ENCODE measurements around the gene AMER2.
A peak's percentile ranks its signal among the peaks of the same experiment; 100 is the strongest.

The AMER2 gene, protein sequence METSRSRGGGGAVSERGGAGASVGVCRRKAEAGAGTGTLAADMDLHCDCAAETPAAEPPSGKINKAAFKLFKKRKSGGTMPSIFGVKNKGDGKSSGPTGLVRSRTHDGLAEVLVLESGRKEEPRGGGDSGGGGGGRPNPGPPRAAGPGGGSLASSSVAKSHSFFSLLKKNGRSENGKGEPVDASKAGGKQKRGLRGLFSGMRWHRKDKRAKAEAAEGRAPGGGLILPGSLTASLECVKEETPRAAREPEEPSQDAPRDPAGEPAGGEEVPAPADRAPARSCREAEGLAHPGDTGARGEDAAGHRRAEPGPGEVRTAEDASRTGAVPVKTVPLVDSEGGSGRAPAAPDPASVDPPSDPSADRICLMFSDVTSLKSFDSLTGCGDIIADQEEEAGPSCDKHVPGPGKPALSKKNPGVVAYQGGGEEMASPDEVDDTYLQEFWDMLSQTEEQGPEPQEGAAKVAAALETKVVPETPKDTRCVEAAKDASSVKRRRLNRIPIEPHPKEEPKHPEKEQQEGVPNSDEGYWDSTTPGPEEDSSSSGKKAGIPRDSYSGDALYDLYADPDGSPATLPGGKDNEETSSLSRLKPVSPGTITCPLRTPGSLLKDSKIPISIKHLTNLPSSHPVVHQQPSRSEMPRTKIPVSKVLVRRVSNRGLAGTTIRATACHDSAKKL

DNA sequence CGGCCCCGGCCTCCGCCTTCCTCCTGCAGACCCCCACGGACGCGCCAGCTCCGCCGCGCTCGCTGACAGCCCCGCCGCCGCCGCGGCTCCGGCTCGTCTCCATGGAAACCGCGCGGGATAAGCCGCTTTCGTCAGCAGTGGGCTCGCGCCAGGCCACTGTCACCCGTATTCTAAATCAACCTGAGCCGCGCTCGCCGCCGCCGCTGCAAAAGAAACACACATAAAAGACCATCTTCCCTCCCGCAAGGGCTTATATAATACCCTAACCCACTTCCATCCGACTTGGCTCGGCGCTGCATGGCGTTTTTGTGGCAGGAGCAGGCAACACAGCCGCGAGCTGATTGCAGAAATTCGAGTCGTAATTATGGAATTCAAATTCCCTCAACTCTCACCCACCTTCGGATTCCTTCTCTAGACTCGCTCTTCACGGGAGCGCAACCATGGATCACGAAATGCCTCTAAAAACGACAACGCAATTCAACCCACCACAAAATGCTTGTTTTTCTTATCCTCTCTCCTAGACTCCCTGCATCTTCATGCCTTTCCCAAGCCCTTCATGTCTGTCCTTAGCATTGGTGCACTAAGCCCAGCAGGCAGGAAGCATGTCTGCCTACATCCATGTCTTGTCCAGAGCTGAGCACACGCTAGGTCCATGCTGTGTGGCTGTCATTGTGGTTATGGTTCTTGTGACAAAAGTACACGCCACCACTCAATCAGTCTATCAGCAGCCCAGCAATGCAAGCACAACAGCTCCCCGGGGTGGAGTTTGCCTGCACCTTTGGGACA is at the start of gene AMER2:
TSS of gene AMER2 (minus strand) at position 772 of the 786 bp plus-strand sequence. CDS start at position 103, 669 bp downstream.
- no peak for TF ChIP-seq YY1 (IDR thresholded peaks at IDR 0.05; ENCODE audit: low read depth)
- TF ChIP-seq CEBPB (IDR thresholded peaks at IDR 0.05) = no peak
- TF ChIP-seq EP300 (IDR thresholded peaks at IDR 0.05; ENCODE audit: borderline replicate concordance) = no peak
- TF ChIP-seq TEAD4 (IDR thresholded peaks at IDR 0.05) = no peak
- TF ChIP-seq TCF12 (IDR thresholded peaks at IDR 0.05; ENCODE audit: low read depth) = no peak
- no peak for TF ChIP-seq ZBTB7A (IDR thresholded peaks at IDR 0.05; ENCODE audit: low read depth)

DNA sequence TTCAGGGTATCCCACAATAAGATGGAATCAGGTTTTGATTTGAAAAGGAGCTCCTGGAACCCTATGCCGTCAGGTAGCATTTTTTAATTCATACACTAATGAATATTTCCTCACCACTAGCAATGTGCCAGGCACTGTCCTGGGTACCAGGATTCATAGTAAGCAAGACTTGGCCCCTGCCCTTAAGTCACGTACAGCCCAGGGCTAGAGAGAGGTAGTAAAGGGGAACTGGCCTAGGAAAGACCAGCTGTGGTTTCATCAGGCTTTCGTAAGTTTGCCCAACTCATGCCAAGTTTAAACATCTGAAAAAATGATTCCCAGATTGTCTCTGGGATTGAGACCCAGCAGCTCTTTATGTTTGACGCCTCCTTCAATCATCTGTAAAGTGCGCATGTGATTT is 45.9 kb upstream of the AMER2 start:
- no peak for TF ChIP-seq EP300 (IDR thresholded peaks at IDR 0.05; ENCODE audit: borderline replicate concordance)
- TF ChIP-seq, protein P1, sequence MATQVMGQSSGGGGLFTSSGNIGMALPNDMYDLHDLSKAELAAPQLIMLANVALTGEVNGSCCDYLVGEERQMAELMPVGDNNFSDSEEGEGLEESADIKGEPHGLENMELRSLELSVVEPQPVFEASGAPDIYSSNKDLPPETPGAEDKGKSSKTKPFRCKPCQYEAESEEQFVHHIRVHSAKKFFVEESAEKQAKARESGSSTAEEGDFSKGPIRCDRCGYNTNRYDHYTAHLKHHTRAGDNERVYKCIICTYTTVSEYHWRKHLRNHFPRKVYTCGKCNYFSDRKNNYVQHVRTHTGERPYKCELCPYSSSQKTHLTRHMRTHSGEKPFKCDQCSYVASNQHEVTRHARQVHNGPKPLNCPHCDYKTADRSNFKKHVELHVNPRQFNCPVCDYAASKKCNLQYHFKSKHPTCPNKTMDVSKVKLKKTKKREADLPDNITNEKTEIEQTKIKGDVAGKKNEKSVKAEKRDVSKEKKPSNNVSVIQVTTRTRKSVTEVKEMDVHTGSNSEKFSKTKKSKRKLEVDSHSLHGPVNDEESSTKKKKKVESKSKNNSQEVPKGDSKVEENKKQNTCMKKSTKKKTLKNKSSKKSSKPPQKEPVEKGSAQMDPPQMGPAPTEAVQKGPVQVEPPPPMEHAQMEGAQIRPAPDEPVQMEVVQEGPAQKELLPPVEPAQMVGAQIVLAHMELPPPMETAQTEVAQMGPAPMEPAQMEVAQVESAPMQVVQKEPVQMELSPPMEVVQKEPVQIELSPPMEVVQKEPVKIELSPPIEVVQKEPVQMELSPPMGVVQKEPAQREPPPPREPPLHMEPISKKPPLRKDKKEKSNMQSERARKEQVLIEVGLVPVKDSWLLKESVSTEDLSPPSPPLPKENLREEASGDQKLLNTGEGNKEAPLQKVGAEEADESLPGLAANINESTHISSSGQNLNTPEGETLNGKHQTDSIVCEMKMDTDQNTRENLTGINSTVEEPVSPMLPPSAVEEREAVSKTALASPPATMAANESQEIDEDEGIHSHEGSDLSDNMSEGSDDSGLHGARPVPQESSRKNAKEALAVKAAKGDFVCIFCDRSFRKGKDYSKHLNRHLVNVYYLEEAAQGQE (IDR thresholded peaks at IDR 0.05; ENCODE audit: low read depth) = no peak

DNA sequence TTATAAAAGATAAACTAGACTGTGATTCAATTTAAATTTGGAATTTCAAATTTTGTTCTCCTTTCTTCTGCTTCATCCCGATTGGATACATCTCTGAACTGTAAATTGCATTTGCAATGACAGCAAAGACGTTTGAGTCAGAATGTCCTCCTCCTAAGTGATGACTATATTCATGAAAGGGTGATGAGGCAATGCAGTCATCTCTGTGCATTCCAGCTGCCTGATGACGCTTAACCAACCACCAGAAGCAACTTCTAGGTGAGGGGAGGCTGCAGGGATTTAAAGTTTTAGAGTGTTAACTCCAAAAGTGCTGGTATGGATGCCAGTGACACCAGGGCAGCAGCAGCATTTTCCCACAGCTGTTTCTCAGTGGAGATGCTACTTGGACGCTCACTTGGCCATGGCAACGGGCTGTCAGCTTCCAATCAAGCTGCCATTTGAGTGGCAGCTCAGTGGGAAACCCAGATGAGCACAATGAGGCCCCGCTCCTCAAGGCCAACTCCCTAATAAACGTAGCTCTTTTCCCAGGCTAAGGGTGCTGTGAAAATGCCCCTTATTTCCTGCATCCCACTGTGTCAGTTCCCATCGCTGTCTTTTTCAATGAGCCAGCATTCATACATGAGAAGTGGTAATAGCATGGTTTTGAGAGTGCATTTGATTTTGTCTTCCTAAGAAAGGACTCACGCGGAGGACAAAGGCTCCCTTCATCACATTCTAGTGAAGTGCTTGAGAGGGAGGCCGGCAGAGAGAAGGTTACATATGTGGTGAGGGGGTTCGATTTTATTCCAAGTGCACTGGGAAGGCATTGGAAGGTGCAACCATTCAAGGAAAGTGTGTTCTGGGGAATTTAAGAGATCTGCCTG is 45.2 kb upstream of the AMER2 start:
- TF ChIP-seq TEAD4 (IDR thresholded peaks at IDR 0.05) (peak; percentile 41; the same call in 1 of the 2 replicates), ZBTB7A (IDR thresholded peaks at IDR 0.05; ENCODE audit: low read depth) (no peak), EGR1 (IDR thresholded peaks at IDR 0.05) (no peak)

DNA sequence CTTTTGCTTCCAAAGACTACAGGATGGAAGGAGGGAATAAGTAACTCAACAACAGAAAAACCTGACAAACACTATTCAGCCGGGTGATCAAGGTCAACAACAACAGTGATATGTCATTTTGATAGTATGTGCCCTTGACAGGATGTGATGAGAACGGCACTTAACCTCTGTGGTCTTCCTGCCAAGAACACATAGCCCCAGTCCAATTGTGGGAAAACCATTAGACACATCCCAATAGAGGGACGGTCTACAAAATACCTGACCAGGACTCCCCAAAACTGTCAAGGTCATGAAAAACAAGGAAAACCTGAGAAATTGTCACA is 43.1 kb upstream of the AMER2 start:
- TF ChIP-seq TAF1 (IDR thresholded peaks at IDR 0.05; ENCODE audit: low read depth) (no peak), CREB1 (IDR thresholded peaks at IDR 0.05; ENCODE audit: low read depth) (no peak), FOXM1 (IDR thresholded peaks at IDR 0.05; ENCODE audit: borderline replicate concordance, low read depth) (no peak), EP300 (IDR thresholded peaks at IDR 0.05; ENCODE audit: borderline replicate concordance) (no peak), EGR1 (IDR thresholded peaks at IDR 0.05) (no peak)

DNA sequence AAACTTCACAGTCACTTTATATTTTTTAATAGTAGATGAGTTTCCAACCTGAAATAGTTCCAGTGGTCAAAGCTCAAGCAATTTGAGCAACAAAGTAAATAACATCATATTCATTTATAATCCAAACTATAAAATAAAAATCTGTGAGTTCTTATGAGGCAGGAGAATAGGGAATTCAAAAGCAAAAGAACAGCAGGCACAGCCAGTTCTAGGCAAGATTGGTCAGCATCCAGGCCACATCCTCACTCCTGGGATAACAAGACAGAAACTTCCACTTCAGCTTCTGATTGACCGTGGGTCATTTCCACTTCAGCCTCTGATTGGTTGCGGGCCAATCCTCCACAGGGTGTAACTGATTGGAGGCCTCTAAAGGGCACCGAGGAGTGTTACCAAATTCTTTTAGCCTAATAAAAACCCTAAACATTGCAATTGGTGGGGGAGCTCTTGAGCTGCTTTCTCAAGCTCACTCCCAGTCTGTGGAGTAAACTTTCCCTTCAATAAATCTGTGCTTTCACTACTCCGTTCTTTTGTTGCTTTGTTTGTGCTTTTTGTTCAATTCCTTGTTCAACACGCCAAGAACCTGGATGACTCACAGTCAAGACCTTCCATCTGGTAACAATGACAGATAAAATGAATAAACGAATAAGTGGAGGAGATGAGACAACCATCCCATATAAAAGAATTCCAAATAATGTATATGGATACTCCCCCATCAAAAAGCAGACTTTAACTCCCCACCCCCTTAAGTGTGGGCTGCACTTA is 42.6 kb upstream of the AMER2 start:
- TF ChIP-seq TAF1 (IDR thresholded peaks at IDR 0.05; ENCODE audit: low read depth) (no peak), TCF12 (IDR thresholded peaks at IDR 0.05; ENCODE audit: low read depth) (no peak), CEBPB (IDR thresholded peaks at IDR 0.05) (no peak), TEAD4 (IDR thresholded peaks at IDR 0.05) (no peak), FOXM1 (IDR thresholded peaks at IDR 0.05; ENCODE audit: borderline replicate concordance, low read depth) (no peak), RAD21 (IDR thresholded peaks at IDR 0.05; ENCODE audit: low read depth) (no peak), EP300 (IDR thresholded peaks at IDR 0.05; ENCODE audit: borderline replicate concordance) (no peak), CREB1 (IDR thresholded peaks at IDR 0.05; ENCODE audit: low read depth) (no peak), YY1 (IDR thresholded peaks at IDR 0.05; ENCODE audit: low read depth) (no peak), ZBTB7A (IDR thresholded peaks at IDR 0.05; ENCODE audit: low read depth) (no peak), NFIC (IDR thresholded peaks at IDR 0.05) (no peak), EGR1 (IDR thresholded peaks at IDR 0.05) (no peak)
- TF ChIP-seq, protein P1 (IDR thresholded peaks at IDR 0.05; ENCODE audit: low read depth) = no peak
- TF ChIP-seq, protein P2, sequence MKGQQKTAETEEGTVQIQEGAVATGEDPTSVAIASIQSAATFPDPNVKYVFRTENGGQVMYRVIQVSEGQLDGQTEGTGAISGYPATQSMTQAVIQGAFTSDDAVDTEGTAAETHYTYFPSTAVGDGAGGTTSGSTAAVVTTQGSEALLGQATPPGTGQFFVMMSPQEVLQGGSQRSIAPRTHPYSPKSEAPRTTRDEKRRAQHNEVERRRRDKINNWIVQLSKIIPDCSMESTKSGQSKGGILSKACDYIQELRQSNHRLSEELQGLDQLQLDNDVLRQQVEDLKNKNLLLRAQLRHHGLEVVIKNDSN (IDR thresholded peaks at IDR 0.05) = no peak
- TF ChIP-seq, protein P3, sequence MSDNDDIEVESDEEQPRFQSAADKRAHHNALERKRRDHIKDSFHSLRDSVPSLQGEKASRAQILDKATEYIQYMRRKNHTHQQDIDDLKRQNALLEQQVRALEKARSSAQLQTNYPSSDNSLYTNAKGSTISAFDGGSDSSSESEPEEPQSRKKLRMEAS (IDR thresholded peaks at IDR 0.05) = no peak

All from Ishikawa (cell line).